GM18517 (cell line): ENCODE data around the gene PLPP4.

ENCODE experiments used
- ATAC-seq: cut with Tn5 transposase; IDR thresholded peaks from one replicate; pipeline ENCODE4 v1.9.1; 2021; ENCODE audit warnings: mild to moderate bottlenecking, moderate library complexity; ENCODE audit not compliant: unreplicated experiment

Gene PLPP4

GRCh38 chr10:120514959-120515358, 57.9 kb downstream of the PLPP4 start:
- no peak for ATAC-seq

DNA sequence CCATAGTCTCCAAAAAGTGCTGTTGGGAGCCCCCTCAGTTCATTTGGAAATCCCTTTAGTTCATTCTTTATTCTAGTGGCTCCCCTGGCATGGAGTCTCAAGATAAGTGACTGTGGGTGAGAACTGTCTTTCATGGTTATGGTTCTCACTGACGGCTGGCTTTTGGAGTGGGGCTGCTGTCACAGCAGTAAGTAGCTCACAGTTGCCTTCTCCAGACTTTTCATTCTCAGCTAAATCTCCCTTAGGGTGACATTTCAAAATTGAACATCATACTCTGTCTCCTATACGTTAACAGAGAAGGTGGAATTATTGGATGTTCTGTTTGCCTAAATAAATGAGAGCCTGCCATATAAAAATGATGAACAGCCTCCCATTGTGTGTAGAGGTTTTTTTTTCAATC, 58.7 kb downstream of the PLPP4 start:
- ATAC-seq: no peak

DNA sequence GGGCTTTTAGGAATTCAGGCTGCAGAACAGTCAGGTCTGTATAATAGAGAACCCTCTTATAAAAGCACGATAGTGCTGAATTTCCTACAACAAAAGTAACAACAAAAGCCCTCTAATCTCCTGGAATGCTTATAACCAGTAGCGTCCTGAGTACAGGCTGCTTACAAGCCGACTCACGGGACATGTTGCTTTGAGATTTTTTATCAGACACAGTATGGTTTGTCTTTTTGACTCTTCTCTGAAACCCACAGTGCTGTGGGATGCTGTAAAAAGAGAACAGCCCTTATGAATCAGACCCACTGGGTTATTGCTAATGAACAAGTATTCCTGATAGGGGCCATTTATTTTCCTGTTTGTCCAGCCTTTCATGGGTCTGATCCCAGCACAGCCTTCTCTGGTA, 59.4 kb downstream of the PLPP4 start:
- ATAC-seq: no peak

- ATAC-seq: no peak
Observed at GRCh38 chr10:120517196-120517595, 60.2 kb downstream of the PLPP4 start.

GRCh38 chr10:120517881-120518484, 61.0 kb downstream of the PLPP4 start:
- no peak for ATAC-seq

- ATAC-seq: no peak
Observed at GRCh38 chr10:120521880-120522279, 64.9 kb downstream of the PLPP4 start.

DNA sequence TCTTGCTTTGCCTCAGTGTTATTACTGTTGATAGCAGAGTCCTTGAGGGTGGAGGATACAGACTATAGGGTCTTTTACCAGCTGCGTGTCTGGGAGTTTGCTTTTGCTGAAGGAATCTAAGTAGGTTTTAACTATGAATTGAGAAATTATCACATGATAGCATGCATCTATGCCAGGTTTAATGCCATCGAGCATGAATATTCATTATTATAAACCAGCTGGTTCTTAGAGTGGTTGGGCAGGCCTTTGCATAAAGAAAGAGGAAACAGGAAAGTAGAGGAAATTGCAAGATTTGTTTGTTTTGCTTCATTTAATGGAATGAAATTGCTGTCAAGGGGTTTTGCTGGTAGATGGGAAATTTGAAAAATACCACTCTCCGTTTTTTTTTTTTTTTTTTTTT, 70.7 kb downstream of the PLPP4 start:
- ATAC-seq: no peak

GRCh38 chr10:120530699-120531098, 73.7 kb downstream of the PLPP4 start:
- ATAC-seq: no peak

GRCh38 chr10:120538091-120538490, 81.1 kb downstream of the PLPP4 start:
- no peak for ATAC-seq

GRCh38 chr10:120539076-120539475, 82.0 kb downstream of the PLPP4 start:
- ATAC-seq: no peak

DNA sequence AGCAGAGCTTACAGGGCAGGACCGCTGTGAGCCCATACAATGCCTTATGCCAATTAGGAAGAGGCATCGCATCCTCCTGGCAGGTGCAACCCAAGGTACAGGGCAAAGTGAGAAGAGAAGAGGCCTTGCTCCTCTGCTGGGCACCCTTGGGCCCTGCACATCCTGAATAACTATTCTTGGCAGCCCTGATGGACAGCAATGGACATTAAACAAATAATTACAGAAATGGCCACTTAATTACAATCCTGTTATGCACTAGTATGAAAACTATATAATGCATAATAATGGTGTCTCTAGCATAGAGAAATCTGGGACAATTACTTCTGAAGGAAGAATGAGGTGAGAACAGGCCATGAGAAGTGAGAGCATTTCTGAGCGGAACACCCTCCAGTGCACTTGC, 83.5 kb downstream of the PLPP4 start:
- no peak for ATAC-seq

GRCh38 chr10:120541984-120542383, 85.0 kb downstream of the PLPP4 start:
- no peak for ATAC-seq

DNA sequence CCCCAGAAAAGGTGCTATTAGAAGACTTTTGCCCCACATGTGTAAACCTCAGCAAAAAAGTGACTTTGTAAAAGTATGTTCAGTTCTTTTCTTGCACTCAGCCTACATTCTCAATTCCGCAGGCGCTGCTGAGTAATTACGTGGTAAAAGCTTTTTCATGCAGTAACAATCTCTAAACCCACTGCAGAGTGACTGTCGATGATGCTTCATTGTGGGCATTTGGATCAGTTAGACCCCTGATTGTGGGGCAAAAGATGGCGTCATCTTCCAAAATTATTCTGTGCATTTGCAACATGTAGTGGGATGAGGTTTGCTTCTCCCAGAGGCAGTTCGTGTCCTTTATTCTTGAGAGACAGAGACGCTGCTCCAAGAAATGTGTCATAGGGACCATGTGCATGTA, 85.6 kb downstream of the PLPP4 start:
- ATAC-seq: no peak

DNA sequence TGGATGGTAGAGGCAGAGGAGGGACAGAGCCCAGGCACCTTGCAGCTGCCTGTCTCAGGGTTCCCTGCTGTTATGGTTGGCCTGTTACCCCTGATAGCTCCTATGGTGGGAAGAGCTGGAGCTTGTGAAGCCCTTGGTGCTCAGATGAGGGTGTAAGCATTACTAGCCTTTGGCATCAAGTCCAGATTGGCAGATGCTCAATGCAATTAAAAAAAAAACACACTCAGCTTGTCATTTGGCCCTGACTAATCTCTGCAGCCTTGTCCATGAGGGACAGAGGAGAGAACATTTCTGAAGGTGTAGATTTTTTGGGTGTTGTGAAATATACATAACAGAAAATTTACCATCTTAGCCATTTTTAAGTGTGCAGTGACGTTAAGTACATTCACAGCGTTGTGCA, 86.3 kb downstream of the PLPP4 start:
- ATAC-seq: no peak

DNA sequence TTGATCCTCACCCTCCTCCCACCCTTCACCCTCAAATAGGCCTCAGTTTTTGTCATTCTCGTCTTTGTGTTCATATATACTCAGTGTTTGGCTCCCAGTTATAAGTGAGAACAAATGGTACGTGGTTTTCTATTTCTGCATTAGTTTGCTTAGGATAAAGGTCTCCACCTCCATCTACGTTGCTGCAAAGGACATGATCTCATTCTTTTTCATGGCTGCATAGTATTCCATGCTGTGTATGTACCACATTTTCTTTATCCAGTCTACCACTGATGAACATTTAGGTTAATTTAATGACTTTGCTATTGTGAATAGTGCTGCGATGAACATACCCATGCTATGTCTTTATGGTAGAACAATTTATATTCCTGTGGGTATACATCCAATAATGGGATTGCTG, 91.2 kb downstream of the PLPP4 start:
- no peak for ATAC-seq

- ATAC-seq: no peak
Observed at GRCh38 chr10:120552262-120552661, 95.2 kb downstream of the PLPP4 start.

DNA sequence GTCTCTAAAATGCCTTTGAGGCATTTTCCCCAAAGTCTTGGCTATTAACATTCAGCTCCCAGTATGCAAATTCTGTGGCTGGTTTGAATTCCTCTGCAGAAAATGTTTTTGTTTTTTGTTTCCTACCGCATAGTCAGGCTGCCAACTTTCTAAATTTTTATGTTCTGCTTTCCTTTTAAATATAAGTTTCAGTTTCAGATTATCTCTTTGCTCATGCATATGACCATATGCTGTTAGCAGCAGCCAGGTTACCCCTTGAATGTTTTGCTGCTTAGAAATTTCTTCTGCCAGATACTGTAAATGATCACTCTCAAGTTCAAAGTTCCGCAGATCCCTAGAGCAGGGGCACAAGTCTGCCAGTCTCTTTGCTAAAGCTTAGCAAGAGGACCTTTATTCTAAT, 96.9 kb downstream of the PLPP4 start:
- ATAC-seq: no peak

DNA sequence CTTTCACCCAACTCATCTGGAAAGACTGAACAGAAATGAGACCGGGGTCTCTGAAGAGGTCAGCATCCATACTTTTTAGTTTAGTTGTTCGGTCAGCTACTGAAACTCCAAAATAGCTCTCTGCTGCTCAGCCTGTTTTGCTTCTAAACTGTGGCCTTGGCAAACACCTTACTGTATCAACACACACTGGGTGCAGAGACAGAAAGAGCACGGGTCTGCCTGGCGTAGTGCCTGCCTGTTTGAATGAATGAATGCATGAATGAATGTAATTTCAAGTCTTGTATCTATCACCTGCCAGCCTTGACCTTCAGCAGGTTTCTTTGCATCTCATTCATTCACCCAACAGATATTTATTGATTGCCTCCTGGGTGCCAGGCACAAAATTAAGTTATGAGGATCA, 98.4 kb downstream of the PLPP4 start:
- no peak for ATAC-seq

DNA sequence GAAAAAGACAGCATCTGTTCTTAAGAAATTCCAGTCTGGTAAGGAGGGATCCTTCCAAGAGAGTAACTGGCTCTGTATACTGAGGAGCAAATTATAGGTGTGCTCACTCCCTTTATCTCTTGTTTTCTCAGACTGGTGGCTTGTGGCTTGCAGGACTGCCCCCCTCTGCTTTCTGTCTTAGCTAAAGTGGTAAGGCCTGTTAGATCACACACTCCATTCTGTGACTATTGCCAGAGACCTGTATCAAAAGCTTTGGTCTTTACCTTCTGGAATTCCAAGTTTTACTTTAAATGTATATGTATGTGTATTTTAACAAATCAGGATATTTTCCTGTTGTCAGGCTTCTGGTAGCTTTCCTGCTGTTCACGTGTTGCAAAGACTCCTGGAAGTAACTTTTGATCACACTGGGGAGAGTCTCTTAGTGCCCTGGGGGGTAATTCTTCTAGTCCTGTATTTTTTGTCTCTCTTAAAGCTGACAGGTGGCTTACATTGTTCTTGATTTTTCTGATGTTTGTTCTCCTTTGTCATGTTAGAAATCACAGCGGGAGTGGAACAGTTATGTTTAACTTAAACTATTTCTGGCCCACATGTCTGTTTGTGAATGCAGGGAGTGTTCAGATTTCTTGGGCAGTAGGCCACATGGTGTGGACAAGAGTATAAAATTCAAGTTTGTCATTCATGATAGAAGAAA, 99.0 kb downstream of the PLPP4 start:
- ATAC-seq: no peak

DNA sequence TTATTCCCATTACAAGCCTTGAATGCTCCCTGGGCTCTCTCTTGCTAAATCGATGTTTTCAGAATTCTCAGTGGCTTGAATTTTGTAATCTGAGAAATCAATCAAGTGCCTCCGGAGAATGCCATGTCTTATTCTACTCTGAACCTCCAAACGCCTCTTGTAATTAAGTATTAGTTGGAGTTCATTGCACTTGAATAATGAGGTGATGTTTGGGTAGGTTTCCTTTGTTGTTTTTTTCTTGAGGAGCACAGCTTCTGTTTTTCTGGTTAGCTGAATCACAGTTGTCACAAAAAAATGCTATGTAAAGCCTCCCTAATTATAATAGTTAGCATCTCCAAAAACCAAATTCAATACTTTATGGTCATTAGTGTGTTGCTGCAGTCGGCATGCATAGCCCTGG, 100.3 kb downstream of the PLPP4 start:
- no peak for ATAC-seq

DNA sequence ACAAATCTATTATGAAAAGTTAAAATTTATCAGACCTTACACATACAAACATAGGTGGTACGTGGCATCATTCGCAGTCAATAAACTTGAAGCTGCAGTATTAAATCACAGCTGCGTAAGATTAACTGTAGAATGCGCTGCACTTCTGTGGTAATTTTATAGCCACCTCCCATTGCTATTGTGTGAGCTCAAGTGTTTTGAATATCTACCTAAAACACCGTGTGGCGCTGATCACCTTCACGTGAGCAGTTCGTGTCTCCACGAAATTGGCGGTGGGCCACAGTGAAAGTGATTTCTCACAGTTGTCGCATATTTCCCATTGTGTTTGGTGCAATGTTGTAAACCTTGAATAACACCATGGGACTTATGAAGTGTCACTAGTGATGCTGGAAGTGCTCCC, 102.8 kb downstream of the PLPP4 start:
- ATAC-seq: no peak

DNA sequence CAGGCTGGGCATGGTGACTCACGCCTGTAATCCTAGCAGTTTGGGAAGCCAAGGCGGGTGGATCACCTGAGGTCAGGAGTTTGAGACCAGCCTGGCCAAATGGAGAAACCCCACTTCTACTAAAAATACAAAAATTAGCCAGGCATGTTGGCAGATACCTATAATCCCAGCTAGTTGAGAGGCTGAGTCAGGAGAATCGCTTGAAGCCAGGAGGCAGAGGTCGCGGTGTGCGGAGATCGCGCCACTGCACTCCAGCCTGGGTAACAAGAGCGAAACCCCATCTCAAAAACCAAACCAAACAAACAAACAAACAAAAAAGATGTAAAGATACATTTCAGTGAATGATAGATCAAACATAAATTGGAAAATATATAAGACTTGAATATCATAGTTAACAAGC, 105.9 kb downstream of the PLPP4 start:
- ATAC-seq: no peak

DNA sequence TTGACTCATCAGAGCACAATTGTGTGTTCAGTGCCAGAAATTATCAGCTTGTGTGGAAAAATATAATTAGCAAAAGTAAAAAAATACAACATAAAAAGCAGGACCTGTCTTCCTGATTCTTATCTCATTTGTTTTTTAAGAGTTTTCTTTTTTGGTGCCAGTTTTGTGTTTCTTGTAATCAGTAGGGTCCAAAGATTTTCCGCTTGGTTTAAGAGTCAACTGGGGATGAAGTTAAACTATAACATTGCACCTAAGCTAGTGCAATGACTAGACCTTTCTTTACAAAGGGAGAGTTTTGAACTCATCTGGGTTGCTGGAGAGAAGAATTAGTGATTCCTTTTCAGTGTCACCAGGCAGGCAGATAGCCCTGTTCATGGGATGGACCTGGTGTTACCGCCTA, 113.4 kb downstream of the PLPP4 start:
- ATAC-seq: no peak
